ENCODE data around the gene BST1.
A peak's percentile ranks its signal among the peaks of the same experiment; 100 is the strongest.
"Not testable (repeated sequence)": the region's sequence is repeated elsewhere in the genome, so short reads cannot be mapped to it uniquely, and the experiment has no call there.

The BST1 gene

GRCh38 chr4:15707363-15707715 lies 4.5 kb downstream of the BST1 start:
- no peak for DNase-seq (ENCODE audit: low spot score)

- no peak for DNase-seq (ENCODE audit: low spot score)
Measured at GRCh38 chr4:15711762-15712161, 8.9 kb downstream of the BST1 start.

GRCh38 chr4:15712214-15712613 lies 9.3 kb downstream of the BST1 start:
- DNase-seq (ENCODE audit: low spot score) = no peak

- no peak for DNase-seq (ENCODE audit: low spot score)
Measured at GRCh38 chr4:15714141-15714540, 11.3 kb downstream of the BST1 start.

GRCh38 chr4:15714646-15715435 lies 12.0 kb downstream of the BST1 start:
- no peak for DNase-seq (ENCODE audit: low spot score)

- DNase-seq (ENCODE audit: low spot score) = no peak
Measured at GRCh38 chr4:15716115-15716514, 13.2 kb downstream of the BST1 start.

- DNase-seq (ENCODE audit: low spot score) = no peak
Measured at GRCh38 chr4:15717086-15717485, 14.2 kb downstream of the BST1 start.

GRCh38 chr4:15717657-15718416 lies 15.0 kb downstream of the BST1 start:
- DNase-seq (ENCODE audit: low spot score) = no peak

GRCh38 chr4:15718465-15718864 lies 15.6 kb downstream of the BST1 start:
- DNase-seq (ENCODE audit: low spot score) = no peak

GRCh38 chr4:15718959-15719358 lies 16.1 kb downstream of the BST1 start:
- DNase-seq (ENCODE audit: low spot score) = no peak

GRCh38 chr4:15719506-15719905 lies 16.6 kb downstream of the BST1 start:
- no peak for DNase-seq (ENCODE audit: low spot score)

- no peak for DNase-seq (ENCODE audit: low spot score)
Measured at GRCh38 chr4:15720851-15721250, 18.0 kb downstream of the BST1 start.

GRCh38 chr4:15725608-15726007 lies 22.7 kb downstream of the BST1 start:
- DNase-seq (ENCODE audit: low spot score) = no peak

GRCh38 chr4:15729910-15730533 lies 27.2 kb downstream of the BST1 start:
- peak; percentile 38 for DNase-seq (ENCODE audit: low spot score)

GRCh38 chr4:15733061-15733460 lies 30.2 kb downstream of the BST1 start:
- not testable (repeated sequence) for DNase-seq (ENCODE audit: low spot score)

GRCh38 chr4:15735536-15735935 lies 32.7 kb downstream of the BST1 start:
- DNase-seq (ENCODE audit: low spot score) = peak; percentile 33

- no peak for DNase-seq (ENCODE audit: low spot score)
Measured at GRCh38 chr4:15736514-15737050, 33.7 kb downstream of the BST1 start.

- no peak for DNase-seq (ENCODE audit: low spot score)
Measured at GRCh38 chr4:15737255-15737654, 34.4 kb downstream of the BST1 start.

GRCh38 chr4:15738877-15739276 lies 36.0 kb downstream of the BST1 start:
- no peak for DNase-seq (ENCODE audit: low spot score)

GRCh38 chr4:15740764-15741404 lies 38.0 kb downstream of the BST1 start:
- DNase-seq (ENCODE audit: low spot score) = no peak

- DNase-seq (ENCODE audit: low spot score) = no peak
Measured at GRCh38 chr4:15742083-15742582, 39.3 kb downstream of the BST1 start.

GRCh38 chr4:15742637-15743036 lies 39.8 kb downstream of the BST1 start:
- DNase-seq (ENCODE audit: low spot score) = no peak
